Activated CD8-positive, alpha-beta memory T cell treated with anti-CD3 and anti-CD28 coated beads for 4 hours (primary cell): ENCODE data around the gene PAIP2.
"Not testable (repeated sequence)": the region's sequence is repeated elsewhere in the genome, so short reads cannot be mapped to it uniquely, and the experiment has no call there.

Experiments
- DNase-seq, 2 donors: peaks; one replicate each; pipeline ENCODE4 v3.0.0-alpha.2; 2020; ENCODE audit warnings: low read depth in 2 of 2

Gene PAIP2

DNA sequence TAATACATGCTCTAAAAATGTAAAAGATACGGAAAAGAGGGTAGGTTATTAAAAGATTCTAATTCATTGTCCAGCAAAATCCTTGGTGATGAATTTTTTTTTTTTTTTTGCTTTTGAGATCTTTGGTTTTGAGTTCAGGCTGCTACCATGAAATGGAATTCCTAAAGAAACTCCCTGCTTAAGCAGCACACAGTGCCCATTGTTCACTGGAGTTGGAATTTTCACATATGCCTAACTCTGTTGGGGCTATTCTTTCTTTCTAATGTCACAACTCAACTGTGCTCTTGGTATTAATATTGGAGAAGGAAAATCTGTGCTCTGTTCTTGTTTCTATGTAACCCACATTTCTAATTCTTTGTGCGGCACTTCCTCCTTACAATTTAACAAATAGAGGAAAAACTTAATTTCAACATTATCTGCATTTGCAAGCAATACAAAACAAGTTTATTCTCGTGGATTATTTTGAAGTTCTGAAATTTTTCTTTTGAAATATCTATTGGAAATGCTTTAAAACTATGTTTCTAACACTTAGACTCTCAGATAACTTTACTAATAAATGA, 26.5 kb upstream of the PAIP2 start:
- DNase-seq = no peak

- no peak for DNase-seq
Observed at GRCh38 chr5:139335811-139336210, 5.8 kb upstream of the PAIP2 start.

DNA sequence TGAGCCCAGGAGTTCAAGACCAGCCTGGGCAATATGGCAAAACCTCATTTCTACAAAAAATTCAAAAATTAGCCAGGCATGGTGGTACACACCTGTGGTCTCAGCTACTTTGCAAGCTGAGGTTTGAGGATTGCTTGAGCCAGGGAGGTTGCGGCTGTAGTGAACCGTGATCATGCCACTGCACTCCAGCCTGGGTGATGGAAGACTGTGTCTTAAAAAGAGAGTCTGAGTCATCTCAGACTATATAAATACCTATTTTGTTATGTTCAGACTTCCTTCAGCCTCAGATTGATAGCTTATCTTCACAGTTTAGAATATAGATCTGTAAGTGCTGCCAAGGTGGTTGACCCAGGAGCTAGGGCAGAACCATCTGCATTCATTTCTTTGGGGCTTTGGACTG, 1.6 kb upstream of the PAIP2 start:
- DNase-seq = no peak

DNA sequence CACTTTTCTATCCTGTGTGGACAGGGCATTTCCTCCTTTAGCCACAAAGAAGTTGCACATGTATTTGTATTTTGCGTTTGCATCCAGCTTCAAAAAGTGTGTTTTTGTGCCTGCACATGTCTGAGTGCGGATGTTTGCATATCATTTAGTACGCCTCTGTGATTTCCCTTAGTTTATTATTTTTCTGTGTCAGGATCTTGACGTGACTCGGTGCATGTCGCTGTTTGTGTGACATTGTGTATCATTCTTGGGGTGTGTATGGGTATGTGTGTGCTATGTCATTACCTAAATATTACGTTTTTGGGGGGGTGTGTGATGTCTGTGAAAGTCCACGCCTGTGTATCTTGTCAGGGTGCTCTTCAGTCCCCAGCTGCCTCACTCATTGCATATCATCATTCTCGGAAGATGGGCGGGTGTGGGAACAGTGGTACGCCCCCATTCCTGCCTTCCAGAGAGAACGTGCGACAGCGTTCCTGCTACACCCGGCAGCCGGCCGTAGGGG, 416 bp upstream of the PAIP2 start:
- no peak for DNase-seq

DNA sequence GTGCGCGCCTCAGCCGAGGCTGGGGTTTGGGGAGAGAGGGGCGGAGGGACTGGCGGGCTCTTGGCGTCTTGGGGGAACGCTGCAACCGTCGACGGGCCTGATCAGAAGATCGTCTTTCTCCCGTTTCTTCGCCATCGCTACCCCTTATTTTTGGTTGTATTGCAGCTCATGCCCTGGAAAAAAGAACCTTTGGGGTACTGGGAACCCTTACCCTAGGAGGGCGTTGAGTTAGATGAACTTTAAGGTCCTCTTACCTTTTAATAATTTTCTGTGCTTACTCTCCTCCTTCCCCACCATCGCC, 719 bp downstream of the PAIP2 start:
- peak in 1 of 2 donors; percentile 58 for DNase-seq

DNA sequence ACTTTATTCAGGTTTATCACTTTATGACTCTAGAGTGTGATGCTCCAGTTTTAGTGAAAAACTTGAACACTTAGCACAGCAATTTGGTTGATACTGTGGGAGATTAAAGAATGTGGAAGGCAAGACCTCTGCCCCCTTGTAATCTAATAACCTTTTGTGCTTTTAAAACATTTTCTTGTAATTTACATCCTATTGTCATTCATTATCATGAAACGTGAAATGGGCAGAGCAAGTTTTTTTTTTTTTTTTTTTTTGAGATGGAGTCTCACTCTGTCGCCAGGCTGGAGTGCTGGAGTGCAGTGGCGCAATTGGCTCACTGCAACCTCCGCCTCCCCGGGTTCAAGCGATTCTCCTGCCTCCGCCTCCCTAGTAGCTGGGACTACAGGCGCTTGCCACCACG, 1.8 kb downstream of the PAIP2 start:
- DNase-seq = no peak

DNA sequence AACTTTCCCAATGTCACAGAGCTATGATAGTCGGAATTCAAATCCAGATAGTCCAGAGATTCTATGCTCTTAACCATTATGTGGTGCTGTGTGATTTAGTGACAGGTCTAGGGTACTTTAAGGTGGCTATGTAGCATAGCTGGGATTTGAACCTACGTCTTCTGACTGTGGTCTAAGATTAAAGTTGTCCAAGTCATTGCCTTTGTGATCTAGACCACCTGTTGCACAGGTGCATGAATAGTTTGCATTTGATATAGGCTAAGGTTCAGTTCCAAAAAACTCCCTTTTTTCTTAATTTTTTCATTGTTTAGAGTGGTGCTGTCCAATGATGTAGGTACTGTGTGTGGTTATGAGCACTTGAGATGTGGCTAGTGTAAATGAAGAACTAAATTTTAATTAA, 2.5 kb downstream of the PAIP2 start:
- no peak for DNase-seq

DNA sequence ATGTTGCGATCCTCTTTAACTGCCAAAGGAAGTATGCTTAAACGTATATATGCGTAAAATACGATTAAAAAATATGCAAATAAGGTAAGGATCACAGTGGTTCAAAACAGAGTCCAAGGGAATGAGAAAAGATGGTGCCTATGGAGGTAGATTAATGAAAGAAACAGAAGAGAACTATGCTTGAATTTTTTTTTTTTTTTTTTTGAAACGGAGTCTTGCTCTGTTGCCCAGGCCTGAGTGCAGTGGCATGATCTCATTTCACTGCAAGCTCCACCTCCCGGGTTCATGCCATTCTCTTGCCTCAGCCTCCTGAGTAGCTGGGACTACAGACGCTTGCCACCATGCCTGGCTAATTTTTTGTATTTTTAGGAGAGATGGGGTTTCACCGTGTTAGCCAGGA, 3.8 kb downstream of the PAIP2 start:
- not testable (repeated sequence) for DNase-seq

GRCh38 chr5:139347863-139348262, 6.2 kb downstream of the PAIP2 start:
- not testable (repeated sequence) for DNase-seq

- DNase-seq = no peak
Observed at GRCh38 chr5:139354186-139354585, 12.5 kb downstream of the PAIP2 start.

DNA sequence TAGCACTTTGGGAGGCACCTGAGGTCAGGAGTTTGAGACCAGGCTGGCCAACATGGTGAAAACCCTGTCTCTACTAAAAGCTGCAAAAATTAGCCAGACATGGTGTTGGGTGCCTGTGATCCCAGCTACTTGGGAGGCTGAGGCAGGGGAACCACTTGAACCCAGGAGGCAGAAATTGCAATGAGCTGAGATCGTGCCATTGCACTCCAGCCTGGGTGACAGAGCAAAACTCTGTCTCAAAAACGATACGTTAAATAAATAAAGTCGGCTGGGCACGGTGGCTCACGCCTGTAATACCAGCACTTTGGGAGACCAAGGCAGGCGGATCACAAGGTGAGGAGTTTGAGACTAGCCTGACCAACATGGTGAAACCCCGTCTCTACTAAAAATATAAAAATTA, 14.2 kb downstream of the PAIP2 start:
- not testable (repeated sequence) for DNase-seq

GRCh38 chr5:139358064-139358463, 16.4 kb downstream of the PAIP2 start:
- no peak for DNase-seq

DNA sequence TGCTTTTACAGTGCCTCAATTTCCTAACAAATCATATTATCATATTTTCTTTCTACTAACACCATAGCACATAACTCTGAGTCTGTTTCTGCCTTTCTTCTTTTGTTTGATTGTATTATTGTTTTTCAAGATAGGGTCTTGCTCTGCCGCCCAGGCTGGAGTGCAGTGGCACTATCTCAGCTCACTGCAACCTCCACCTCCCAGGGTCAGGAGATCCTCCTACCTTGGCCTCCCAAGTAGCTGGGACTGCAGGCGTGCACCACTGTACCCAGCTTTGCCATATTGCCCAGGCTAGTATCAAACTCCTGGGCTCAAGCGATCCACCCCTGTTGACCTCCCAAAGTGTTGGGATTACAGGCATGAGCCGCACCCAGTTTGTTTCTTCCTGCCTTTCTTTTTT, 18.7 kb downstream of the PAIP2 start:
- no peak for DNase-seq

DNA sequence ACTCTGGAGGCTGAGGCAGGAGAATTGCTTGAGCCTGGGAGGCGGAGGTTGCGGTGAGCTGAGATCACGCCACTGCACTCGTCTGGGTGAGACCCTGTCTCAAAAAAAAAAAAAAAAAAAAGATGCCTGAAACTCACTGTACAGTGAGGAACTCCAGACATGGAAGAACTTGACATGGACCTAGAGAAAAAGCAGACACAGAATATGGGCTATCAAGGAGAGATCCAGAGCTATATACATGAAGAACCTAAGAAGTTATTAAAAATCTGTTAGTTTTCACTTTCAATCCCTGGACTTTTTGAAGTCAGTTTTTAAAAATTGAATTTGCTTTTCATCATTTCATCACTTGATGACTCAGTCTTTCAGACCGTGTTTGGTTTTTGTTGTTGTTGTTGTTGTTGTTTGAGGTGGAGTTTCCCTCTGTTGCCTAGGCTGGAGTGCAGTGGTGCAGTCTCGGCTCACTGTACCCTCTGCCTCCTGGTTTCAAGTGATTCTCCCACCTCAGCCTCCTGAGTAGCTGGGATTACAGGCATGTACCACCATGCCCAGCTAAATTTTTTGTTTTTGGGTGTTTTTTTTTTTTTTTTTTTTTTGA, 20.3 kb downstream of the PAIP2 start:
- no peak for DNase-seq

GRCh38 chr5:139363937-139364336, 22.3 kb downstream of the PAIP2 start:
- DNase-seq = no peak

GRCh38 chr5:139364466-139364865, 22.8 kb downstream of the PAIP2 start:
- DNase-seq = no peak

DNA sequence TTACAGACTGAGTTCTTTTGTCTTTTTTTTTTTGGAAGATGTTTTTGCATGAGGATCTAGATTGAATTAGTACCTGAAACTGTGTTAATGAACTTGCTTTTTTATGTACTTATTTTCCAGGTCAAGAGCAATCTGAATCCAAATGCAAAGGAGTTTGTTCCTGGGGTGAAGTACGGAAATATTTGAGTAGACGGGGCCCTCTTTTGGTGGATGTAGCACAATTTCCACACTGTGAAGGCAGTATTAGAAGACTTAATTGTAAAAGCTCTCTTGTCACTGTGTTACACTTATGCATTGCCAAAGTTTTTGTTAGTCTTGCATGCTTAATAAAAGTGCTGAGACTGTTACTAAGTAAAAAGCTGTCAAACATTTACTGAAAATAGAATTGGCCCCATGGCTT, 27.0 kb downstream of the PAIP2 start:
- DNase-seq = no peak

DNA sequence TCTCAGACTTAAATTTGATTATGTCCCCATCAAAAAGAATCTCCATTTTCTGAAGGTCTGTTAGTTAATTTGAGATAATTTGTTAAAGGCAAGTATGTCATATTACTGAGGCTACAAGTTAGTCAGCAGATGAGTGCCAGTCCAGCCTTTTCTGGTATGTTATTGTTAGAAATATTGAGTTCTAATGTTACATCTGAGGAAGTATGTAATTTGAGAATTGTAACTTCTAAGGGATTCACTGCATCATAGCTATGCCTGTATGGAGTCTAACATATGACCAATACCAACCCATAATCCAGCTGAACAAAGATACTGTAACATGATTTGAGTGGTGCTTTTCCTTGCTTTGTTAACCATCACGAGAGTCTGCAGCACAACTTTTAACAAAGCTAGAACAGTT, 27.5 kb downstream of the PAIP2 start:
- DNase-seq = no peak

GRCh38 chr5:139371482-139372435, 30.1 kb downstream of the PAIP2 start:
- no peak for DNase-seq

- no peak for DNase-seq
Observed at GRCh38 chr5:139374909-139375308, 33.3 kb downstream of the PAIP2 start.

- no peak for DNase-seq
Observed at GRCh38 chr5:139376364-139376763, 34.7 kb downstream of the PAIP2 start.

GRCh38 chr5:139377226-139377625, 35.6 kb downstream of the PAIP2 start:
- DNase-seq = no peak
